Gastroesophageal sphincter (tissue), 4 donors: ENCODE data around the gene CRY2. TPM values are rescaled to one million over a fixed set of nuclear protein-coding genes. Genes with fewer than 3 reads are reported as not detected.
A peak's percentile ranks its signal among the peaks of the same experiment; 100 is the strongest.

Experiments used
- ATAC-seq: fragments of 150-250 bp; one replicate; pipeline ENCODE4 v1.9.1; 2016; ENCODE audit warnings: mild to moderate bottlenecking, moderate library complexity
- H3K27ac ChIP-seq, 4 donors: fragments of 200-600 bp; sonication (generic) in 3 of 4; 1 replicate in 3 of 4; 2 replicates in 1 of 4; pipeline ENCODE4 v1.5.1; 2016 to 2019
- H3K27me3 ChIP-seq: fragments of 200-600 bp; sonication (generic); one replicate; pipeline ENCODE4 v1.5.1; 2019
- H3K36me3 ChIP-seq, 2 donors: fragments of 200-600 bp; sonication (generic); one replicate each; pipeline ENCODE4 v1.5.1; 2019; ENCODE audit warnings: control low read depth in 1 of 2
- H3K4me1 ChIP-seq, 3 donors: fragments of 200-600 bp; sonication (generic); 1 replicate in 2 of 3; 2 replicates in 1 of 3; pipeline ENCODE4 v1.5.1; 2016 to 2019; ENCODE audit warnings: control low read depth in 2 of 3
- H3K4me3 ChIP-seq, 2 donors: fragments of 200-600 bp; sonication (generic); one replicate each; pipeline ENCODE4 v1.5.1; 2019; ENCODE audit warnings: mild to moderate bottlenecking in 1 of 2, moderate library complexity in 1 of 2
- H3K9me3 ChIP-seq, 3 donors: fragments of 200-600 bp; sonication (generic); one replicate each; pipeline ENCODE4 v1.5.1; 2017 to 2019; ENCODE audit warnings: control low read depth in 2 of 3
- EP300 ChIP-seq: sonication (generic); formaldehyde crosslinking; IDR thresholded peaks from one replicate; pipeline ENCODE4 v1.6.1; 2017; ENCODE audit warnings: antibody characterized with exemption, mild to moderate bottlenecking
- POLR2A ChIP-seq, 2 donors: fragments of 450-650 bp; IDR thresholded peaks; one replicate each; pipeline ENCODE4 v1.6.1; 2017; ENCODE audit warnings: antibody characterized with exemption in 2 of 2, mild to moderate bottlenecking in 2 of 2, moderate library complexity in 1 of 2
- POLR2AphosphoS5 ChIP-seq: sonication (generic); formaldehyde crosslinking; IDR thresholded peaks from one replicate; pipeline ENCODE4 v1.6.1; 2017; ENCODE audit warnings: antibody characterized with exemption
- WGBS, 2 donors: methylation state at CpG; one replicate each; pipeline ENCODE4 v1.1.5; 2018; ENCODE audit warnings: low coverage in 1 of 2; 5-methylcytosine and 5-hydroxymethylcytosine counted together
- total RNA-seq, 4 donors: library from RNA; depleted of rRNA; stranded (reverse); fragments of >200 nt; gene quantifications; one replicate each; pipeline ENCODE4 v1.1.0, GENCODE V29; 2016
- TF ChIP-seq, protein P1 (sequence below), 4 experiments: fragments of 200-600 bp in 2 of 4; fragments of 450-650 bp in 2 of 4; sonication (generic) in 1 of 4; IDR thresholded peaks; one replicate each; pipeline ENCODE4 v1.5.1; 2017 to 2019; ENCODE audit warnings: antibody characterized with exemption in 4 of 4, mild to moderate bottlenecking in 2 of 4, moderate library complexity in 2 of 4

CRY2 gene
- total RNA-seq, 4 donors from 2014 or later = 38.8 to 82.0 (median 47.7) TPM

DNA sequence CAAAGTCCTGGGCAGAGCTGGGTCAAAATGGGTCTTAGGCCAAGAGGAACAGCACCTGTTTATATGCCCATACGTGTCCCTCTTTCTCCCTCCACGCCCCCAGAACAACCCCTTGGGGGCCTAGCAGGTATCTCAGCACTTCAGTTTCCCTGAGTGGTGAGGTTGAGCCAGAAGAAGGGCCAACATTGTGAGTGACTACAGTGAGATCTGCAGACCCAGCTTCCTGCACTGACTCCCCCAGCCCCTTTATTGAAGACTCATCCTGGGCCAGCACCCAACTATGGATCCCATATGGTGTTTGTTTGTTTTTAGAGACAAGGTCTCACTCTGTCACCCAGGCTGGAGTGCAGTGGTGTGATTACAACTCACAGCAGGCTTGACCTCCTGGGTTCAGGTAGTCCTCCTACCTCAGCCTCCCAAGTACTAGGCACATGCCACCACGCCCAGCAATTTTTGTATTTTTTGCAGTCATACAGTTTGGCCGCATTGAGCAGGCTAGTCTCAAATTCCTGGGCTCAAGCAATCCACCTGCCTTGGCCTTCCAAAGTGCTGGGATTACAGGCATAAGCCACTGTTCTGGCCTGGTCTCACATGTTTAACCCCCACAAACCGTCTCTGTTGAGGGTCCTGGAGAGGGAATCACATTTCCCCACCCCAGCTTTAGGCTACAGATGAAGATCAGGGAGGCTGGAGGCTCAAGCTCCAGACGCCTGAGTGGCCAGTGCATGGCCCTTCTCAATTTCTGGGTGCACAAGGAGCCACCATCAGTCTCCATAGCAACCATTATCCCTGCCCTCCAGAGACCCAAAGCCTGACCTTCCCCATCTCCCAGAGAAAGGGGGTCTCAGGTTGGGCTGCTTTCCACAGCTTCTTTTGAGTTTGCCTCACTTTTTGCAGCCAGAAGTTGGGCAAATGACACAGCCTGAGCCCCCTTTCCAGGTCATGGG lies 73.5 kb downstream of the CRY2 start:
- ATAC-seq = no peak
- WGBS, 2 donors = 94 to 100% methylated on average over 1 to 3 of the region's 6 CpGs
- H3K9me3 ChIP-seq = no peaks in the 10 kb centered on the region
- peaks cover 0 to 3% of the 10 kb centered on the region in 2 donors for H3K36me3 ChIP-seq
- H3K27me3 ChIP-seq = peaks cover 47% of the 10 kb centered on the region
- no peak overlapping the region for H3K4me3 ChIP-seq
- peaks cover 0 to 46% (median 25%) of the 10 kb centered on the region in 3 donors for H3K4me1 ChIP-seq
- no peak overlapping the region for H3K27ac ChIP-seq
- TF ChIP-seq, protein P1, sequence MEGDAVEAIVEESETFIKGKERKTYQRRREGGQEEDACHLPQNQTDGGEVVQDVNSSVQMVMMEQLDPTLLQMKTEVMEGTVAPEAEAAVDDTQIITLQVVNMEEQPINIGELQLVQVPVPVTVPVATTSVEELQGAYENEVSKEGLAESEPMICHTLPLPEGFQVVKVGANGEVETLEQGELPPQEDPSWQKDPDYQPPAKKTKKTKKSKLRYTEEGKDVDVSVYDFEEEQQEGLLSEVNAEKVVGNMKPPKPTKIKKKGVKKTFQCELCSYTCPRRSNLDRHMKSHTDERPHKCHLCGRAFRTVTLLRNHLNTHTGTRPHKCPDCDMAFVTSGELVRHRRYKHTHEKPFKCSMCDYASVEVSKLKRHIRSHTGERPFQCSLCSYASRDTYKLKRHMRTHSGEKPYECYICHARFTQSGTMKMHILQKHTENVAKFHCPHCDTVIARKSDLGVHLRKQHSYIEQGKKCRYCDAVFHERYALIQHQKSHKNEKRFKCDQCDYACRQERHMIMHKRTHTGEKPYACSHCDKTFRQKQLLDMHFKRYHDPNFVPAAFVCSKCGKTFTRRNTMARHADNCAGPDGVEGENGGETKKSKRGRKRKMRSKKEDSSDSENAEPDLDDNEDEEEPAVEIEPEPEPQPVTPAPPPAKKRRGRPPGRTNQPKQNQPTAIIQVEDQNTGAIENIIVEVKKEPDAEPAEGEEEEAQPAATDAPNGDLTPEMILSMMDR (IDR thresholded peaks at IDR 0.05) = no peak
- TF ChIP-seq EP300 (no peak), POLR2A (IDR thresholded peaks at IDR 0.05) (no peak), POLR2AphosphoS5 (no peak)

DNA sequence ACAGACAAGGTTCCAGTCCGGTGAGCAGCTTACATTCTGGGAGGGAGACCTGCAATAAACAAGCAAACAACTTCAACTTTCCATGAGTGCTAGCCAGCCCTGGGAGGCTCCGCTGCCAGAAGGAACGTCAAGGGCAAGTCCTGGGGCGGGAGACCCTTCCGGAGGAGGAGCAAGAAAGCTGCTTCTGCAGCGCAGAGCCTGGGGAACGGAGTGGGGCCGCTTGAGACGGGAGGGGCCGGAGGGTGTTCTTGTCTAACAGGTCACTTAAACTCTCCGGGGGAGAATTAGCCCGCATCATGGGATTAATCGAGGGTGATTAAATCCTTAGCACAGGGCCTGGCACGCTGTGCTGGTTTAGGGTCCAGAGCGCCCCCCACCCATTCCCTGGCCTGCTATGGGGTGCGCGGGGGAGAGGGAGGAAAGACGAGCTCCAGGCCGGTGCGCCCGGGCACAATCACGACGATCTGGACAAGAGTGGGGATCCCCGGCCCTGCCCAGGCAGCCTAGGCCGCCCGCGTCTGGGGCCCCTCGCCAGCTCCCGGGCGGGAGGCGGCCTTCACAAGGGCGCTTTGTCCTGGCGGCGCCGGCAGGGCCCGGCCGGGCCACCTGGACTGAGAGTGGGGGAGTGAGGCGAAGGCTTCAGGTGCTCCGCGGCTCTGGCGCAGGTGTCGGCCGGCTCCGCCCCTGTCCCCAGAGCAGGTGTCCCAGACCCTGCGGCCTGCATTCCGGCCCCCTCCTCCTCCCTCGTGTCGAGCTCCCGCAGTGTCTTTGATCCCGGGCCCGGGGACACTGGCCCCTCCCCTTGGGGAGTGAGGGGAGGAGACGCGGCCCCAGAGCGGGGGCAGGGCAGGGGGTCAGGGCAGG lies 74.5 kb downstream of the CRY2 start:
- Histone ChIP-seq H3K36me3 (no peaks in the 10 kb centered on the region), H3K27me3 (peaks cover 57% of the 10 kb centered on the region), H3K27ac (no peak overlapping the region), H3K4me1 (peaks cover 0 to 36% (median 18%) of the 10 kb centered on the region in 3 donors), H3K9me3 (no peaks in the 10 kb centered on the region), H3K4me3 (peak overlapping the region in 1 of 2 donors; percentile 44)
- ATAC-seq = no peak
- TF ChIP-seq POLR2A (IDR thresholded peaks at IDR 0.05) = no peak
- TF ChIP-seq, protein P1 (IDR thresholded peaks at IDR 0.05) = no peak
- no peak for TF ChIP-seq EP300
- no peak for TF ChIP-seq POLR2AphosphoS5
- 63 to 69% methylated on average over 3 to 9 of the region's 54 CpGs for WGBS, 2 donors

DNA sequence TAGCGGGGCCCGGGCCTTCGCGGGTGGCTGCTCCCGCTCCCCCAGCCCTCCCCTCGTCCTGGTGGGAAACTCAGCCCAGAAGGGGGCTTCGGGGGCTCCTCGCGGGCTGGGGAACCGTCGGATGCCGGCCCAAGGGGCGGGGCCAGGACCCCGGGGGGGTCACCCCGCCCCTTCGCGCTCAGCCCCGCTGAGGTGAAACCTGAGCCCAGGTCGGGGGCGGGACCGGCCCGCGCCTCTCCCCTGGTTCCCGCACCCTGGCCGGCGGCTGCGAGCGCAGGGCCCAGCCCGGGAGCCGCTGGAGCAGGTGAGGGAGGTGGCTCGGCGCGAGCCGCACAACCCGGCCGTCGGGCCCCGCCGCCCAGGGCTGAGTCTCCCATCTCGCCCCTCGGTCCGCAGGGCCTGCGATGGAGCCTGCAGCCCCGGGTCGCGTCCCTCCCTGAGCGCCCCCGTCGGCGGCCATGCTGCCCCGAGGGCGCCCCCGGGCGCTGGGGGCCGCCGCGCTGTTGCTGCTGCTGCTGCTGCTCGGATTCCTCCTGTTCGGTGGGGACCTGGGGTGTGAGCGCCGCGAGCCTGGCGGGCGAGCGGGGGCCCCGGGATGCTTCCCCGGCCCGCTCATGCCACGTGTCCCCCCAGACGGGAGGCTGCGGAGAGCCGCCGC lies 75.3 kb downstream of the CRY2 start, which contains the start of gene LARGE2:
TSS of gene LARGE2 (plus strand) at position 232 of the 658 bp plus-strand sequence. CDS start at position 459, 227 bp downstream.
- H3K27ac ChIP-seq = peak within 1 kb of the TSS in 1 of 4 donors; percentile 23
- no CpG with 5 or more reads among the region's 73 CpGs for WGBS, 2 donors
- H3K9me3 ChIP-seq = no peaks in the 10 kb centered on the region
- TF ChIP-seq POLR2AphosphoS5 = no peak
- TF ChIP-seq POLR2A (IDR thresholded peaks at IDR 0.05) = no peak
- TF ChIP-seq, protein P1 (IDR thresholded peaks at IDR 0.05) = no peak
- TF ChIP-seq EP300 = no peak
- ATAC-seq = no peak
- peaks cover 62% of the 10 kb centered on the region for H3K27me3 ChIP-seq
- H3K4me1 ChIP-seq = peaks cover 0 to 29% (median 13%) of the 10 kb centered on the region in 3 donors
- peak within 1 kb of the TSS in 1 of 2 donors; percentile 44 for H3K4me3 ChIP-seq
- no peaks in the 10 kb centered on the region for H3K36me3 ChIP-seq

DNA sequence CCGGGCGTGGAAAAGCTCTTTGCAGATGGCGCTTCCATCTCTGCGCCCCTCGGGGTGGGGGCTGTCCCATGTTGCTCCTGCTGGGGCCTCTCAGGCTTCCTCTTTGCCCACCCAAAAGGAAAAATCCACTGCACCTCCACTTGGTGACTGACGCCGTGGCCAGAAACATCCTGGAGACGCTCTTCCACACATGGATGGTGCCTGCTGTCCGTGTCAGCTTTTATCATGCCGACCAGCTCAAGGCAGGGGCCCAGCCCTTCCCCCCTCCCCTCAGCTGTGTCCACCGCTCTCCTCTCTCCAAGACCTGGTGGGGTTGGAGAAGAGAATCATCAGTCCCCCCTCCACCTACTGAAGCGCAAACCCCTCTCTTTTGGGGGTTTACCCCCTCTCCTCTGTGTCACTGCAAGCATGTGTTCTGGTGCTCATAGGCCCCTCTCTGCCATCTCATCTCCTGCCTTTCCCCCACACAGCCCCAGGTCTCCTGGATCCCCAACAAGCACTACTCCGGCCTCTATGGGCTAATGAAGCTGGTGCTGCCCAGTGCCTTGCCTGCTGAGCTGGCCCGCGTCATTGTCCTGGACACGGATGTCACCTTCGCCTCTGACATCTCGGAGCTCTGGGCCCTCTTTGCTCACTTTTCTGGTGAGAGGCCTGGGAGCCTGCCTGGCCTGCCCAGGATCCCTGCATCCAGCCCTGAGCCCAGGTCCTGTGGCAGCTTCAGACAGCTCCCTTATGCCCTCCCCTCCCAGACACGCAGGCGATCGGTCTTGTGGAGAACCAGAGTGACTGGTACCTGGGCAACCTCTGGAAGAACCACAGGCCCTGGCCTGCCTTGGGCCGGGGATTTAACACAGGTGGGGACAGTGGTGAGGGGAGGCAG lies 77.0 kb downstream of the CRY2 start:
- no peak overlapping the region for H3K27ac ChIP-seq
- ATAC-seq = no peak
- no peak overlapping the region for H3K4me3 ChIP-seq
- peaks cover 0 to 21% (median 13%) of the 10 kb centered on the region in 3 donors for H3K4me1 ChIP-seq
- no peaks in the 10 kb centered on the region for H3K9me3 ChIP-seq
- H3K36me3 ChIP-seq = no peaks in the 10 kb centered on the region
- no peak for TF ChIP-seq POLR2A (IDR thresholded peaks at IDR 0.05)
- TF ChIP-seq EP300 = no peak
- TF ChIP-seq, protein P1 (IDR thresholded peaks at IDR 0.05) = no peak
- H3K27me3 ChIP-seq = peaks cover 62% of the 10 kb centered on the region
- WGBS, 2 donors = 43 to 80% methylated on average over 3 to 4 of the region's 22 CpGs
